ENCODE data around the gene PPP1R3G.
"Not testable (repeated sequence)": the region's sequence is repeated elsewhere in the genome, so short reads cannot be mapped to it uniquely, and the experiment has no call there.

The PPP1R3G gene

GRCh38 chr6:5096482-5096881, 11.3 kb downstream of the PPP1R3G start:
- FAIRE-seq = no peak

GRCh38 chr6:5098501-5099270, 13.5 kb downstream of the PPP1R3G start:
- FAIRE-seq = no peak

DNA sequence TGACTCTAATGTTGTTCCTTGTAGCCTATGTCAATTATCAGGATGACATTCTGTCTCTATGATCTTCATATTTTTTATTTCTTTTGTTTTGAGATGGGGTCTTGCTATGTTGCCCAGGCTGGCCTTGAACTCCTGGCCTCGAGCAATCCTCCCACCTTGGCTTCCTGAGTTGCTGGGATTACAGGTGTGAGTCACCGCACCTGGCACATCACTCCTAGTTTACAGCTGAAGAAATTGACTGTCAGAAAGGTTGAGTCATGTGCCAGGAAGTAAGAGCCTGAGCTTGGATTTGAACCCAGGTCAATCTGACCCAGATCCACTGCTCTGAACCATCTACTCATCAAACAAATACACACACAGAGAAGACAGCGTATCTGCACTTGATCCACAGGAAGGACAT, 14.4 kb downstream of the PPP1R3G start:
- no peak for FAIRE-seq

- FAIRE-seq = no peak
Observed at GRCh38 chr6:5100806-5101205, 15.7 kb downstream of the PPP1R3G start.

DNA sequence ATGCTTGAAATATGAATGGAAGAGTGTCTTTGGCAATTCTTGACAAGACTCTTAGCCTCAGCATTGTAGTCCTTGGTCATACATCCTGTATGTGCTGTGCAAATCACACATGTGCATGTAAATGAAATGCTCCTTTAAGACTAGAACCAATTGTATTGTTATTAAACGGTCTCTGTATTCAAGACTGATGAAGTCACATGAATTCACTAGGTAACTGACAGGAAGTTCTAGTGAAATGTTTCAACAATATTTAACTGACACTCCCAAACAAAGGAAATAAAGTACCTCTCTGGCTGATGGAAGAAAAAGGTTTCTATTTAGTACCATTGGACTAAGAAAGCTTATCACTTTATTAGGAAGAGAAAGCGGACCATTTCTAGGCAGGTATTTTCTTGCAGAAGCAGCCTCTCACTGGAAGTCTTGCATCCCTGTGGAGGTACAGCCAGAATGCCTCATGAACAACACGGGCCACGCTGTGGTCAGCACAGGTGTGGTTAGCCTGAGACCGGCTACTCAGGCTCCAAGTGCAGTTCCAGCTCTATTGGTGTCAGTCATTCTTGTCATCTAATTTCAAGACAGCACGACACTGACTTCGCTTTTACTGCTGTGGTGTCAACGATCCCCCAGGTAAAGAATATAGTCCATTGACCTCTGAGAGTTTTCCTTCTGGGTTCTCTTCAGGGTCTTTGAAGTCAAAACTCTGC, 17.3 kb downstream of the PPP1R3G start:
- FAIRE-seq = no peak

GRCh38 chr6:5103250-5103649, 18.1 kb downstream of the PPP1R3G start:
- no peak for FAIRE-seq

- FAIRE-seq = no peak
Observed at GRCh38 chr6:5104667-5105066, 19.5 kb downstream of the PPP1R3G start.

DNA sequence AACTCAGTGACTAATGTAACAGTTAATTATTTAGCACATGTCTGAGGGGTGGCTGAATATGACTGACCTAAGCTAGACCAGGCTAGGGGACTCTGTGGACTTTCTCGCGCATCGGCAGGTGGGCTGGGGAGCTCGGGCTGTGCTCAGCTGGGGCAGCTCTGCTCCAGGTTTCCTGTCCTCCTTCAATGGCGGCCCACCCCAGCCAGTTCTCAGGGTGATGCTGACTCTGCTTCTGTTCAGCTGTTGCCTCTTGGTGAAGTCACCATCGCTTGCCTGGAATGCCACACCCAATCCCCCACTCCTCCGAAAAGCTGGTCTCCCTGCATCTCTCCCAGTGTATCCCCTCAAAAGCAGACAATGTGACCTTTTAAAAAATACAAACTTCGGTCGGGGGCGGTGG, 20.0 kb downstream of the PPP1R3G start:
- no peak for FAIRE-seq

- no peak for FAIRE-seq
Observed at GRCh38 chr6:5107341-5107740, 22.2 kb downstream of the PPP1R3G start.

DNA sequence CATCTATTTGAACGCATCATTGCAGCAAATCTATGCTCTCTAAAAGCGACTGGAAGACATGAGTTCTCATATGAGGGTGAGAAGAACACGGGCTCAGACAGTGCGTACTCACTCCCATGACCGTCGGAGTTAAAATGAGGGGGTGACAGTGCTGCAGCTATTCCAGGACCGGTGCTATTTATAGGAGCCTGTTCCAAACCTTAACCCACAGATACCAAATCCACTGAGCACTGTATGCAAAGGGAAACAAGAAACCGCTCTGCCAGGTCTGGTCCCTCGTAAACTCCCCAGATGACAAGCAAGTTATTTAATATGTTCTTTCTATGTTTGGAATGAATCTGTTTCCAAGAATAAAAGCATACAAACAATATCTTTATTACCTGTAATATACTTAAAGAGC, 22.9 kb downstream of the PPP1R3G start:
- no peak for FAIRE-seq

DNA sequence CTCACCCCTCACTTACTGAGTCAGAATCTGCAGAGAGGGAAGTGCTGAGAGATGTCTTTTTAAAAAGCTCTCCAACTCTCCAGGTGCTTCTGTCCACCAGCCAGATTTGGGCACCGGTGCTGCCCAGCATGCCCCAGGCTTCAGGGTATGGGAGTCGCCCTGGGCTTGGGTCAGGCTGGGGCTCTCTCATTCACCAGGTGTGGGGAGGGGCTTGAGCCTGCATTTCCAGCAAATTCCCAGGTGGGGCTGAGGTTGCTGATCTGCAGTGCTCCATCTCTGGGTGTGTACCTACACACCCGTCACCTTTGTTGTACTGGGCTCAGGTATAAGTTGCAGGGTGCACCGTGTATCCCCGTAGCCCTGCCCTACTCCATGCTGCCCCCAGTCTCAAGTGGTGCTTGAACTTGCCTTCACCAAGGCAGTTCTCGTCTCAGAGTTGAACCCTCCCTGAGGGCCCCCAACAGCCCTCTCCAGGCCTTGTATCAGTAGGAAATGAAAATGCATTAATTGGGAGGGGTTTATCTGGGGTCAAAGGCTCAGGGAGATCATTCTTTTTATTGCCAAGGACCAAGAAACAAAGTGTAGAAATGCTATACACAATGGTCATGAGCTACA, 23.5 kb downstream of the PPP1R3G start:
- no peak for FAIRE-seq

GRCh38 chr6:5109436-5109835, 24.3 kb downstream of the PPP1R3G start:
- FAIRE-seq = no peak

GRCh38 chr6:5110246-5110645, 25.1 kb downstream of the PPP1R3G start:
- FAIRE-seq = no peak

GRCh38 chr6:5111626-5112025, 26.5 kb downstream of the PPP1R3G start:
- no peak for FAIRE-seq

- FAIRE-seq = no peak
Observed at GRCh38 chr6:5112066-5112799, 27.1 kb downstream of the PPP1R3G start.

GRCh38 chr6:5113096-5113495, 28.0 kb downstream of the PPP1R3G start:
- FAIRE-seq = no peak

- no peak for FAIRE-seq
Observed at GRCh38 chr6:5115168-5115567, 30.0 kb downstream of the PPP1R3G start.

- FAIRE-seq = no peak
Observed at GRCh38 chr6:5116243-5116991, 31.3 kb downstream of the PPP1R3G start.

DNA sequence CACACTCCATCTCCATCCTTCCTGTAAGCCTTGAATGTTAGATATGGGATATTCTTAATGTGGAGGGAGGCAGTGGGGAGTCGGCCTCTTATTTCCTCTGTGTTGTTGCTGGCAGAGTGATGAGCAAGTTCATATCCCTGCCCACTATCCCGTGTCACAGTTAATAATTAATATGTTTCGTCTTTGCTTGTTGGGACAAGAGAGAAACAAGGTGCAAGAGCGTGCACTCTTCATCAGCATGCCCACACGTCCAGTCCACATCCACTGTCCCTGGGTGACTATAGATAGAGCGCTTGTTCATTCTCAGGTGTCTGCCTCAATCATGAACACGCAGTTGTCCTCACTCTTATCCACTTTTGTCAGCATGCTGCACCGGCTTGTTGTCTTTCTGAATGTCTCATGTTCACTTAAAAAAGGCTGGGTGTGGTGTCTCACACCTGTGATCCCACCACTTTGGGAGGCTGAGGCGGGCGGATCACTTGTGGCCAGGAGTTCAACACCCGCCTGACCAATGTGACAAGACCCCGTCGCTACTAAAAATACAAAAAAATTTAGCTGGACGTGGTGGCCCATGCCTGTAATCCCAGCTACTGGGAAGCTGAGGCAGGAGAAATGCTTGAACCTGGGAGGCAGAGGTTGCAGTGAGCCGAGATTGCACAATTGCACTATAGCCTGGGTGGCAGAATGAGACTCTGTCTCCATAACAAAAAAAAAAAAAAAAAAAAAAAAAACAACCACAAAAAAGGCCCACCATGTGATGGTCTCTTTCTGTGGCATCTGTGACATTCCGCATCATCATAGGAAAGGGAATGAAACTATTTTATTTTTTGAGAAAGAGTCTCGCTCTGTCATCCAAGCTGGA, 34.2 kb downstream of the PPP1R3G start:
- no peak for FAIRE-seq

DNA sequence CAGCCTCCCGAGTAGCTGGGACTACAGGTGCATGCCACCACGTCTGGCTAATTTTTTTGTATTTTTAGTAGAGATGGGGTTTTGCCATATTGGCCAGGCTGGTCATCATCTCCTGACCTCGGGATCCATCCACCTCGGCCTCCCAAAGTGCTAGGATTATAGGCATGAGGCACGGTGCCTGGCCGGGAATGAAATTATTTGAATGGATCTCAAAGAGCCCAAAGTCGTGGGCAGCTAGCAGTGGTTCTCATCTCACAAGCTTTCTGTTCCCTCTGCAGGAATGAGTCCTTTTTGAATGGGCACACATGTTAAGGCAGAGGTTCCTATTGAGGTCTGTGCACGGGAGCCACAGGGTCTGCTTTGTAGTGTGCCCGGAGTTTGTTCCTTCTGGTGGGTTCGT, 34.9 kb downstream of the PPP1R3G start:
- FAIRE-seq = no peak

- not testable (repeated sequence) for FAIRE-seq
Observed at GRCh38 chr6:5120543-5120942, 35.4 kb downstream of the PPP1R3G start.

DNA sequence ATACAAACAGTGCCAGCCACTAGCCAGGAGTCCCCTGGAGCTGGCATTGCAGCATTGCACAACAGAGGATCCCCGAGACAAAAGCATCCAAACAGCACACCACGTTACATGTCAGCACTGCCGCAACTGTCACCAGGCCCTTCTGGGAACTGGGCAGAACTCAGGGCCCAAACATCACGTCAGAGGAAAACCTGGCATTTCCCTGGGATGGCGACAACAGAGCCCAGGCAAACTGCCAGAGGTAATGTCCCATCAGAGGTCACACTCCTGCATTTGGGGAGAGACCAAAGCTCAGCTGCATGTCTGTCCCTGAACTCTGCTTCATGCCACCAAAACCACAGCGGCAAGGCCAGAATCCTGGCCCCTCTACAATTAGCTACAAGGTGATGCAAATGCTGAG, 36.3 kb downstream of the PPP1R3G start:
- no peak for FAIRE-seq
